GM21528 (cell line): ENCODE results near the gene B3GNT8.
"Not testable (repeated sequence)": the region's sequence is repeated elsewhere in the genome, so short reads cannot be mapped to it uniquely, and the experiment has no call there.

ENCODE experiments used
- ATAC-seq: cut with Tn5 transposase; IDR thresholded peaks from one replicate; pipeline ENCODE4 v1.9.1; 2021; ENCODE audit warnings: mild to moderate bottlenecking, moderate library complexity; ENCODE audit not compliant: unreplicated experiment, low FRiP score

B3GNT8 gene

GRCh38 chr19:41437944-41438574 lies 10.9 kb upstream of the B3GNT8 start:
- no peak for ATAC-seq

- ATAC-seq, result no peak
These were observed 9.4 kb upstream of the B3GNT8 start for GRCh38 chr19:41436674-41436951.

GRCh38 chr19:41435936-41436673 lies 8.9 kb upstream of the B3GNT8 start:
- no peak for ATAC-seq

GRCh38 chr19:41435376-41435775 lies 8.2 kb upstream of the B3GNT8 start:
- not testable (repeated sequence) for ATAC-seq

- ATAC-seq, result no peak
These were observed 7.3 kb upstream of the B3GNT8 start for GRCh38 chr19:41434450-41434849.

GRCh38 chr19:41433171-41433570 lies 6.0 kb upstream of the B3GNT8 start:
- ATAC-seq, result no peak

- no peak for ATAC-seq
These were observed 4.5 kb upstream of the B3GNT8 start for GRCh38 chr19:41431426-41432386.

- no peak for ATAC-seq
These were observed 3.7 kb upstream of the B3GNT8 start for GRCh38 chr19:41430922-41431321.

- no peak for ATAC-seq
These were observed 1.3 kb upstream of the B3GNT8 start for GRCh38 chr19:41428481-41428859.

GRCh38 chr19:41427647-41428480 lies 690 bp upstream of the B3GNT8 start:
- ATAC-seq, result no peak

- no peak for ATAC-seq
These were observed 895 bp downstream of the B3GNT8 start for GRCh38 chr19:41426116-41426841.

GRCh38 chr19:41425174-41426115 lies 1.7 kb downstream of the B3GNT8 start:
- no peak for ATAC-seq

- no peak for ATAC-seq
These were observed 2.6 kb downstream of the B3GNT8 start for GRCh38 chr19:41424335-41425173.

GRCh38 chr19:41422955-41423354 lies 4.2 kb downstream of the B3GNT8 start:
- ATAC-seq, result no peak

GRCh38 chr19:41422456-41422855 lies 4.7 kb downstream of the B3GNT8 start:
- no peak for ATAC-seq

GRCh38 chr19:41421973-41422372 lies 5.2 kb downstream of the B3GNT8 start:
- no peak for ATAC-seq

GRCh38 chr19:41421314-41421713 lies 5.9 kb downstream of the B3GNT8 start:
- no peak for ATAC-seq
